Measurements from ENCODE around the gene BBS9.

Gene BBS9

GRCh38 chr7:33143996-33144718, 14.8 kb downstream of the BBS9 start:
- H3K4me3 ChIP-seq (ENCODE audit: control insufficient read depth, low read depth, low read length): no peak overlapping the region
- DNase-seq (ENCODE audit: low read depth): no peak
- TF ChIP-seq CTCF (IDR thresholded peaks at IDR 0.05; ENCODE audit: control insufficient read depth, insufficient read depth, low read depth, low read length, missing control alignments): no peak

GRCh38 chr7:33145156-33145555, 15.8 kb downstream of the BBS9 start:
- DNase-seq (ENCODE audit: low read depth): no peak
- no peak for TF ChIP-seq CTCF (IDR thresholded peaks at IDR 0.05; ENCODE audit: control insufficient read depth, insufficient read depth, low read depth, low read length, missing control alignments)
- H3K4me3 ChIP-seq (ENCODE audit: control insufficient read depth, low read depth, low read length): no peak overlapping the region

- no peak for TF ChIP-seq CTCF (IDR thresholded peaks at IDR 0.05; ENCODE audit: control insufficient read depth, insufficient read depth, low read depth, low read length, missing control alignments)
- H3K4me3 ChIP-seq (ENCODE audit: control insufficient read depth, low read depth, low read length): no peak overlapping the region
- no peak for DNase-seq (ENCODE audit: low read depth)
Observed at GRCh38 chr7:33152087-33152486, 22.7 kb downstream of the BBS9 start.

GRCh38 chr7:33155811-33156210, 26.4 kb downstream of the BBS9 start:
- DNase-seq (ENCODE audit: low read depth): peak; percentile 51
- H3K4me3 ChIP-seq (ENCODE audit: control insufficient read depth, low read depth, low read length): no peak overlapping the region
- no peak for TF ChIP-seq CTCF (IDR thresholded peaks at IDR 0.05; ENCODE audit: control insufficient read depth, insufficient read depth, low read depth, low read length, missing control alignments)

GRCh38 chr7:33156441-33156840, 27.1 kb downstream of the BBS9 start:
- DNase-seq (ENCODE audit: low read depth): no peak
- H3K4me3 ChIP-seq (ENCODE audit: control insufficient read depth, low read depth, low read length): no peak overlapping the region
- TF ChIP-seq CTCF (IDR thresholded peaks at IDR 0.05; ENCODE audit: control insufficient read depth, insufficient read depth, low read depth, low read length, missing control alignments): no peak

- no peak overlapping the region for H3K4me3 ChIP-seq (ENCODE audit: control insufficient read depth, low read depth, low read length)
- no peak for DNase-seq (ENCODE audit: low read depth)
- TF ChIP-seq CTCF (IDR thresholded peaks at IDR 0.05; ENCODE audit: control insufficient read depth, insufficient read depth, low read depth, low read length, missing control alignments): no peak
Observed at GRCh38 chr7:33157311-33157710, 27.9 kb downstream of the BBS9 start.
